A673 (cell line): ENCODE measurements around the gene FAM124A. TPM values are rescaled to one million over a fixed set of nuclear protein-coding genes. Genes with fewer than 3 reads are reported as not detected.

ENCODE experiments used
- BruUV-seq: library from RNA; stranded (reverse); fragments of 400-500 nt; replicated peaks from 2 replicates; lab custom pipeline; 2021; lab: Mats Ljungman, UMichigan
- CTCF ChIA-PET: fragments of 300-600 bp; sonication (Branson Sonifier 250); formaldehyde crosslinking; loops from one replicate; lab custom pipeline; 2022; ENCODE audit warnings: antibody characterized with exemption; lab: Charles Lee
- POLR2A ChIA-PET: fragments of 300-600 bp; sonication (Branson Sonifier 250); formaldehyde crosslinking; loops from one replicate; lab custom pipeline; 2022; ENCODE audit warnings: antibody characterized with exemption; ENCODE audit not compliant: low non-redundant PET; lab: Charles Lee
- DNase-seq: peaks from one replicate; pipeline ENCODE4 v3.0.0-alpha.2; 2015; ENCODE audit warnings: low spot score
- H3K27ac ChIP-seq: fragments of 200-600 bp; sonication (generic); 2 replicates; pipeline ENCODE4 v1.5.1; 2016; ENCODE audit warnings: mixed run types, low read depth, mild to moderate bottlenecking, mixed read lengths, antibody characterized with exemption, low read length; ENCODE audit not compliant: poor library complexity, severe bottlenecking
- H3K27me3 ChIP-seq: fragments of 200-600 bp; sonication (generic); replicated peaks from 2 replicates; pipeline ENCODE4 v1.6.1; 2017; ENCODE audit warnings: mixed run types, low read depth, mild to moderate bottlenecking, mixed read lengths, antibody characterized with exemption, low read length; ENCODE audit not compliant: insufficient read depth, poor library complexity
- H3K36me3 ChIP-seq: fragments of 200-600 bp; sonication (generic); 2 replicates; pipeline ENCODE4 v1.6.1; 2016; ENCODE audit warnings: mixed run types, mild to moderate bottlenecking, mixed read lengths, antibody characterized with exemption, low read length; ENCODE audit not compliant: insufficient read depth, poor library complexity, severe bottlenecking
- H3K4me1 ChIP-seq: fragments of 200-600 bp; sonication (generic); 2 replicates; pipeline ENCODE4 v1.6.1; 2017; ENCODE audit warnings: mixed run types, mild to moderate bottlenecking, mixed read lengths, antibody characterized with exemption, low read length; ENCODE audit not compliant: insufficient read depth, poor library complexity, severe bottlenecking
- H3K4me3 ChIP-seq: fragments of 200-600 bp; sonication (generic); 2 replicates; pipeline ENCODE4 v1.5.1; 2016; ENCODE audit warnings: low read depth, mixed run types, mild to moderate bottlenecking, mixed read lengths, low read length; ENCODE audit not compliant: poor library complexity, severe bottlenecking
- H3K9me3 ChIP-seq: fragments of 200-600 bp; sonication (generic); 2 replicates; pipeline ENCODE4 v1.6.1; 2016; ENCODE audit warnings: mixed run types, low read depth, mild to moderate bottlenecking, mixed read lengths, antibody characterized with exemption, low read length; ENCODE audit not compliant: poor library complexity, severe bottlenecking
- CTCF ChIP-seq: fragments of 300-800, 200-600 bp; sonication (generic); conservative IDR thresholded peaks from 2 replicates; pipeline ENCODE4 v1.5.1; 2017; ENCODE audit warnings: low read depth, mild to moderate bottlenecking, antibody characterized with exemption, low read length, moderate library complexity, mixed read lengths
- EZH2 ChIP-seq: fragments of 200-600 bp; sonication (generic); IDR thresholded peaks from 2 replicates; pipeline ENCODE4 v1.6.1; 2017; ENCODE audit warnings: borderline replicate concordance, low read depth, mild to moderate bottlenecking, mixed read lengths, antibody characterized with exemption, low read length; ENCODE audit not compliant: poor library complexity, severe bottlenecking
- intact Hi-C: fragments of 100-400 bp; cut with micrococcal nuclease; formaldehyde crosslinking; loops from one replicate; pipeline ENCODE4 v1.10.0; 2022; ENCODE audit not compliant: unreplicated experiment
- total RNA-seq: library from RNA; stranded (reverse); gene quantifications from 2 replicates; pipeline ENCODE4 v1.2.3, GENCODE V29; 2021

Gene FAM124A
- total RNA-seq, 1 experiment from 2014 or later, result 2.1 TPM

- DNase-seq, result no peak
- no TSS peak for BruUV-seq
Measured at GRCh38 chr13:51283371-51283770, 61.2 kb downstream of the FAM124A start.

GRCh38 chr13:51284339-51284738 lies 62.1 kb downstream of the FAM124A start:
- no TSS peak for BruUV-seq
- ChIA-PET CTCF (interaction anchor here (0.6 to 3.6 kb wide), 2 partner anchors 158 to 227 kb away, joined by 3 to 51 read pairs; no protein-coding TSS in a partner anchor), POLR2A (no interaction called here)
- intact Hi-C loops, result loop anchor here (5.0 kb wide), 1 partner anchor 52 kb away; no protein-coding TSS in a partner anchor
- no peak overlapping the region for H3K27ac ChIP-seq
- H3K4me3 ChIP-seq, result no peak overlapping the region
- H3K36me3 ChIP-seq, result no peaks in the 10 kb centered on the region
- no peak for DNase-seq
- no peaks in the 10 kb centered on the region for H3K27me3 ChIP-seq
- TF ChIP-seq CTCF, result no peak
- no peak for TF ChIP-seq EZH2
- H3K9me3 ChIP-seq, result no peaks in the 10 kb centered on the region
- no peaks in the 10 kb centered on the region for H3K4me1 ChIP-seq

More at GRCh38 chr13:51283371-51283770, 61.2 kb downstream of the FAM124A start:
- intact Hi-C loops, result loop anchor here (5.0 kb wide), 1 partner anchor 51 kb away; no protein-coding TSS in a partner anchor
- H3K9me3 ChIP-seq, result no peaks in the 10 kb centered on the region
- no peak overlapping the region for H3K4me3 ChIP-seq
- TF ChIP-seq CTCF, result no peak
- no peak for TF ChIP-seq EZH2
- H3K36me3 ChIP-seq, result no peaks in the 10 kb centered on the region
- H3K4me1 ChIP-seq, result no peaks in the 10 kb centered on the region
- ChIA-PET CTCF (interaction anchor here (0.6 kb wide), 1 partner anchor 44 kb away, joined by 8 read pairs; no protein-coding TSS in a partner anchor), POLR2A (no interaction called here)
- H3K27me3 ChIP-seq, result no peaks in the 10 kb centered on the region
- no peak overlapping the region for H3K27ac ChIP-seq

GRCh38 chr13:51286135-51287002 lies 64.2 kb downstream of the FAM124A start:
- Histone ChIP-seq H3K36me3 (no peaks in the 10 kb centered on the region), H3K27me3 (no peaks in the 10 kb centered on the region), H3K4me1 (no peaks in the 10 kb centered on the region), H3K9me3 (no peaks in the 10 kb centered on the region), H3K4me3 (no peak overlapping the region), H3K27ac (no peak overlapping the region)
- intact Hi-C loops, result loop anchor here (1.0 to 5.0 kb wide), 3 partner anchors 64 to 161 kb away; partner anchors contain the start of gene FAM124A
- peak; percentile 80 for DNase-seq
- ChIA-PET CTCF (interaction anchor here (0.6 to 3.6 kb wide), 8 partner anchors 11 to 511 kb away, joined by 3 to 51 read pairs (median 5); no protein-coding TSS in a partner anchor), POLR2A (no interaction called here)
- no TSS peak for BruUV-seq
- peak; percentile 95 for TF ChIP-seq CTCF
- no peak for TF ChIP-seq EZH2
